ENCODE results near the gene PLXNA4. TPM values are rescaled to one million over a fixed set of nuclear protein-coding genes. Genes with fewer than 3 reads are reported as not detected.

Gene PLXNA4
- total RNA-seq, 4 donors from 2014 or later = 0.49 to 7.1 (median 2.0) TPM

DNA sequence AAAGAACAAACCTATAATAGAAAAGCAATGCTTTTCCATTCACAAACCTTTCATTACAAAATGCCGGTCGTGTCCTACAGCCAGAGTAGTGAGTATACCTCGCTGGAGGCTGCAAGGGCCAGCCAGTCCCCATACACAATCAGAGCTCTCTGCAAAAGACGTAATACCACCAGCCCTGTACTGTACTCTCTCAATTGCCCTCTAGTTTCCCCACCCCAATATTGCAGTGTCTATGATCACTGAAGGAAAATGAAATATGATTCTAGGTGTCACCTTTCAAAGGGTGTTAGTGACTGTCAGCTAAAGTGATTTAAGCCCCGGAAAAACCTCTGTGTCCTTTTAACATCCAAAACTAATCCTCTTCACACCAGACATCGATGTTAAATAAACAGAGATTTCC lies 24.8 kb downstream of the PLXNA4 start:
- Histone ChIP-seq H3K4me1 (no peaks in the 10 kb centered on the region), H3K9me3 (peaks cover 0 to 16% (median 8%) of the 10 kb centered on the region in 3 donors), H3K27me3 (no peaks in the 10 kb centered on the region), H3K36me3 (no peaks in the 10 kb centered on the region), H3K27ac (no peak overlapping the region), H3K4me3 (no peak overlapping the region)
- intact Hi-C loops (cut with DNase I) = no loop called here
- no peak for DNase-seq
- 56 to 75% methylated on average over 6 of the region's 6 CpGs for WGBS, 2 donors
- TF ChIP-seq, protein P1, sequence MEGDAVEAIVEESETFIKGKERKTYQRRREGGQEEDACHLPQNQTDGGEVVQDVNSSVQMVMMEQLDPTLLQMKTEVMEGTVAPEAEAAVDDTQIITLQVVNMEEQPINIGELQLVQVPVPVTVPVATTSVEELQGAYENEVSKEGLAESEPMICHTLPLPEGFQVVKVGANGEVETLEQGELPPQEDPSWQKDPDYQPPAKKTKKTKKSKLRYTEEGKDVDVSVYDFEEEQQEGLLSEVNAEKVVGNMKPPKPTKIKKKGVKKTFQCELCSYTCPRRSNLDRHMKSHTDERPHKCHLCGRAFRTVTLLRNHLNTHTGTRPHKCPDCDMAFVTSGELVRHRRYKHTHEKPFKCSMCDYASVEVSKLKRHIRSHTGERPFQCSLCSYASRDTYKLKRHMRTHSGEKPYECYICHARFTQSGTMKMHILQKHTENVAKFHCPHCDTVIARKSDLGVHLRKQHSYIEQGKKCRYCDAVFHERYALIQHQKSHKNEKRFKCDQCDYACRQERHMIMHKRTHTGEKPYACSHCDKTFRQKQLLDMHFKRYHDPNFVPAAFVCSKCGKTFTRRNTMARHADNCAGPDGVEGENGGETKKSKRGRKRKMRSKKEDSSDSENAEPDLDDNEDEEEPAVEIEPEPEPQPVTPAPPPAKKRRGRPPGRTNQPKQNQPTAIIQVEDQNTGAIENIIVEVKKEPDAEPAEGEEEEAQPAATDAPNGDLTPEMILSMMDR (IDR thresholded peaks at IDR 0.05) = no peak
- TF ChIP-seq POLR2A (IDR thresholded peaks at IDR 0.05) = no peak

DNA sequence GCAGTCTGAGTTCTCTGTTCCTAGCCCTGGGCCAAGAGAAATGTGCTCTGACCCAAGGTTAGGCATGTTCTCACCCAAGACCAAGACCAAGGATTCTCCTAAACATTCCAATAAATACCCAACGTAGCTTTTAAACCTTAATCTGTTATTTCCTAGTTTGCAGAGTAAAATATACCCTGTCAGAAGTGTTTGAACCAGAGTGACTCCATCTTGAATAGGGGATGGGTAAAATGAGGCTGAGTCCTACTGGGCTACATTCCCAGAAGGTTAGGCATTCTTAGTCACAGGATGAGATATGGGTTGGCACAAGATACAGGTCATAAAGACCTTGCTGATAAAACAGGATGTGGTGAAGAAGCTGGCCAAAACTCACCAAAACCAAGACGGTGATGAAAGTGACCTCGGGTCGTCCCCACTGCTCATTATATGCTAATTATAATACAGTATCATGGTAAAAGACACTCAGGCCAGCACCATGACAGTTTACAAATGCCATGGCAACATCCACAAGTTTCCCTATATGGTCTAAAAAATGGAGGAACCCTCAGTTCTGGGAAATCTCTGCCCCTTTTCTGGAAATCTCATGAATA lies 27.7 kb downstream of the PLXNA4 start:
- Histone ChIP-seq H3K27ac (no peak overlapping the region), H3K4me1 (no peaks in the 10 kb centered on the region), H3K36me3 (no peaks in the 10 kb centered on the region), H3K4me3 (no peak overlapping the region), H3K9me3 (peaks cover 0 to 16% (median 8%) of the 10 kb centered on the region in 3 donors), H3K27me3 (no peaks in the 10 kb centered on the region)
- no peak for DNase-seq
- intact Hi-C loops (cut with DNase I) = no loop called here
- no peak for TF ChIP-seq POLR2A (IDR thresholded peaks at IDR 0.05)
- TF ChIP-seq, protein P1 (IDR thresholded peaks at IDR 0.05) = no peak
- 46 to 47% methylated on average over 4 of the region's 4 CpGs for WGBS, 2 donors

DNA sequence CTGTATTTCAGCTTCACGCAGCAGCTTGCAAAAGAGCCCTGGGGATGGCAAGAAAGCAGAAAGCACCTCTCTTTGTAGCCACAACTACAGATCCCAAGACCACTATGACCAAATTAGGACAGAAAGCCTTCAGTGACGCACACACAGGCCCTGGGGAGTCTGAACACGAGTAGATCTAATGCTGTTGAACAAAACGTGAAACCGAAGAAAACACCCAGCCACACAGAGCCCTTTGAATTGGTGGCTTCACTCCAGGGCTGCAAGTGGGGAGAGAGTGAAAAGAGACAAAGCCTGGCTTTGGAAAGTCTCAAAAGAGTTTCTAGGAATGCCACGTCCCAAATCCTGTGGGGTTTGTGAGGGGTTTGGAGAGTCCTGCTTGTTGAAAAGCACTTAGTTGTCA lies 28.4 kb downstream of the PLXNA4 start:
- no peaks in the 10 kb centered on the region for H3K4me1 ChIP-seq
- 71% methylated on average over 5 to 6 of the region's 6 CpGs for WGBS, 2 donors
- H3K36me3 ChIP-seq = no peaks in the 10 kb centered on the region
- no peak for DNase-seq
- intact Hi-C loops (cut with DNase I) = no loop called here
- peaks cover 0 to 16% (median 8%) of the 10 kb centered on the region in 3 donors for H3K9me3 ChIP-seq
- no peak overlapping the region for H3K4me3 ChIP-seq
- H3K27me3 ChIP-seq = no peaks in the 10 kb centered on the region
- TF ChIP-seq, protein P1 (IDR thresholded peaks at IDR 0.05) = no peak
- TF ChIP-seq POLR2A (IDR thresholded peaks at IDR 0.05) = no peak
- no peak overlapping the region for H3K27ac ChIP-seq

DNA sequence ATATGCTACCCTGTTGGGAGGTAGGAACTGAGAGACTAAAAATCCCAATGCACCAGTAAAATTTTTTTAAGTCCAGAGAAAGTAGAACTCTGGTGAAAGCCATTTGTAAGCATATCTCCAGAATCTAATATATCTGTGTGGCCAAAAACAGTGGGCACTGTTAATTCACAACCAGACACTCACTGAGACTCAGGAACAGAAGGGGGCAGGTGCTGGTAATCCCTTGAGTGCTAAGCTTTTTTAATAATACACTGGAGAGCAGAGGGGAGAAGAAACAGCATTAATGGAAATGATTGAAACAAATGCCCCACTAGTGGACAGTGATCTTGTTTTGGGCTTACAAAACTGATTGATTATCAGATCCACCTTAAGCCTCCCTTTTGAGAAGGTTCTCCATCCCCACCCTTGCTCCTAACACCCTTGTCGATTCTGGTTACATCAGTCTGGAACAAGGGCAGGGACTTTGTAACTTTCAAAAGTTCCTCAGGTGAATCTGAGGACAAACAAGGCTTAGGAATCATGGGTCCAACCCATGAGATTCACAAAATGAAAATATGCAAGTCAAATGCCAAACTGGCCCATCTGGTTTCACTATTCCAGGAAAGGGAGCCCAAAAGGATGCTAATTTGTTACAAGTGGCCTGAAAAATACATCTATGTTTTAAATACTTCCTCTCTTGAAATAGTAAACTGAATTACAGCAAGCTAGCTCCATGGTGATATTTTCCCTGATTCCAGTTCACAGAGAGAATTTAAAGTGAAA lies 29.7 kb downstream of the PLXNA4 start:
- H3K27me3 ChIP-seq = no peaks in the 10 kb centered on the region
- no peaks in the 10 kb centered on the region for H3K4me1 ChIP-seq
- intact Hi-C loops (cut with DNase I) = no loop called here
- H3K36me3 ChIP-seq = no peaks in the 10 kb centered on the region
- H3K9me3 ChIP-seq = peaks cover 0 to 16% (median 8%) of the 10 kb centered on the region in 3 donors
- no peak overlapping the region for H3K27ac ChIP-seq
- TF ChIP-seq POLR2A (IDR thresholded peaks at IDR 0.05) = no peak
- TF ChIP-seq, protein P1 (IDR thresholded peaks at IDR 0.05) = no peak
- 50% methylated on average over 1 of the region's 1 CpG for WGBS, 2 donors
- no peak for DNase-seq
- H3K4me3 ChIP-seq = no peak overlapping the region

DNA sequence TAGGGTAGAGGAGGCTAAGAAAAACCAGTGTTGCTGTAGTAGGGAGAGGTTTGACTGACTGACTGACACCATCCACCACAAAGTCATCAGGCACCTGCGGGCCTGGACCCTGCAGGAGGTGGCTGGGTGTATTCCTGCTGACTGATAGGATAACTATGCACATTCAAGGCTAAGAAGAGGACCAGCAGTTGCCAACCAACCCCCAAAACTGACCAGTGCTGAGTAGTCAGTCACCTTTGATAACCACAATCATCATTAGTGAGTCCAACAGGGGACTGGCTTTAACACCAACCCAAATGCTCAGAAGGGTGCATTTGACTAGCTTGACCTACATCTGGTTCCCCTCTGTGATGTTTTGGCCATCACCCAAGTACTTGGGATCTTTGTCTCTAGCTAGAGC lies 30.5 kb downstream of the PLXNA4 start:
- Histone ChIP-seq H3K4me3 (no peak overlapping the region), H3K36me3 (no peaks in the 10 kb centered on the region), H3K9me3 (peaks cover 0 to 9% (median under 1%) of the 10 kb centered on the region in 3 donors), H3K27me3 (no peaks in the 10 kb centered on the region), H3K27ac (no peak overlapping the region), H3K4me1 (no peaks in the 10 kb centered on the region)
- intact Hi-C loops (cut with DNase I) = no loop called here
- DNase-seq = no peak
- WGBS, 2 donors = 67 to 68% methylated on average over 1 of the region's 1 CpG
- TF ChIP-seq, protein P1 (IDR thresholded peaks at IDR 0.05) = no peak
- no peak for TF ChIP-seq POLR2A (IDR thresholded peaks at IDR 0.05)
